ENCODE measurements around the gene APOA1.
"Not testable (repeated sequence)": the region's sequence is repeated elsewhere in the genome, so short reads cannot be mapped to it uniquely, and the experiment has no call there.

APOA1 gene

GRCh38 chr11:116857316-116857715, 19.9 kb upstream of the APOA1 start:
- no peak for DNase-seq

GRCh38 chr11:116856423-116856822, 19.0 kb upstream of the APOA1 start:
- no peak for DNase-seq

GRCh38 chr11:116855413-116855812, 18.0 kb upstream of the APOA1 start:
- DNase-seq, result no peak

GRCh38 chr11:116853461-116854073, 16.1 kb upstream of the APOA1 start:
- DNase-seq, result no peak

- peak in 1 of 2 donors; percentile 17 for DNase-seq
Measured at GRCh38 chr11:116852261-116853031, 15.0 kb upstream of the APOA1 start.

- DNase-seq, result peak in 1 of 2 donors; percentile 23
Measured at GRCh38 chr11:116851626-116852025, 14.2 kb upstream of the APOA1 start.

- no peak for DNase-seq
Measured at GRCh38 chr11:116849486-116849885, 12.1 kb upstream of the APOA1 start.

GRCh38 chr11:116849060-116849459, 11.6 kb upstream of the APOA1 start:
- no peak for DNase-seq

- no peak for DNase-seq
Measured at GRCh38 chr11:116847612-116848011, 10.2 kb upstream of the APOA1 start.

- DNase-seq, result no peak
Measured at GRCh38 chr11:116844722-116845121, 7.3 kb upstream of the APOA1 start.

- no peak for DNase-seq
Measured at GRCh38 chr11:116843661-116844060, 6.2 kb upstream of the APOA1 start.

GRCh38 chr11:116842909-116843308, 5.5 kb upstream of the APOA1 start:
- no peak for DNase-seq

- no peak for DNase-seq
Measured at GRCh38 chr11:116842117-116842516, 4.7 kb upstream of the APOA1 start.

GRCh38 chr11:116840746-116841296, 3.4 kb upstream of the APOA1 start:
- DNase-seq, result no peak

GRCh38 chr11:116840224-116840745, 2.9 kb upstream of the APOA1 start:
- DNase-seq, result no peak

- DNase-seq, result no peak
Measured at GRCh38 chr11:116838321-116839084, 1.1 kb upstream of the APOA1 start.

- no peak for DNase-seq
Measured at GRCh38 chr11:116836632-116836991, 810 bp downstream of the APOA1 start.

- peak; percentile 71 to 78 for DNase-seq
Measured at GRCh38 chr11:116835791-116836631, 1.4 kb downstream of the APOA1 start.

- peak in 1 of 2 donors; percentile 63 for DNase-seq
Measured at GRCh38 chr11:116835042-116835772, 2.2 kb downstream of the APOA1 start.

- not testable (repeated sequence) for DNase-seq
Measured at GRCh38 chr11:116834535-116835041, 2.8 kb downstream of the APOA1 start.

GRCh38 chr11:116833816-116834534, 3.4 kb downstream of the APOA1 start:
- DNase-seq, result no peak
